Activated B cell treated with CpG ODN at 0.5 μM for 24 hours (primary cell): Measurements from ENCODE around the gene TMPRSS2. TPM values are rescaled to one million over a fixed set of nuclear protein-coding genes. Genes with fewer than 3 reads are reported as not detected.

Source experiments
- ATAC-seq: fragments of 200-7000 bp; cut with Tn5 transposase; one replicate; pipeline ENCODE4 v1.10.0; 2021; ENCODE audit warnings: low read depth, mild to moderate bottlenecking, moderate library complexity
- CTCF ChIA-PET: fragments of 350-600 bp; sonication (Branson Sonifier 250); formaldehyde crosslinking; loops from one replicate; lab custom pipeline; 2021; ENCODE audit warnings: antibody characterized with exemption; lab: Charles Lee
- POLR2A ChIA-PET: fragments of 350-600 bp; sonication (Branson Sonifier 250); formaldehyde crosslinking; loops from one replicate; lab custom pipeline; 2021; ENCODE audit warnings: antibody characterized with exemption; lab: Charles Lee
- DNase-seq: peaks from one replicate; pipeline ENCODE4 v3.0.0; 2022
- H3K27ac Mint-ChIP-seq: one replicate; pipeline ENCODE4 v1.8.0; 2020; ENCODE audit warnings: mixed read lengths
- H3K27me3 Mint-ChIP-seq: one replicate; pipeline ENCODE4 v1.8.0; 2021; ENCODE audit warnings: mixed read lengths
- H3K36me3 Mint-ChIP-seq: one replicate; pipeline ENCODE4 v1.8.0; 2021; ENCODE audit warnings: low read depth, mixed read lengths
- H3K4me1 Mint-ChIP-seq: one replicate; pipeline ENCODE4 v1.8.0; 2021; ENCODE audit warnings: mixed read lengths
- H3K4me3 Mint-ChIP-seq: one replicate; pipeline ENCODE4 v1.8.0; 2020; ENCODE audit warnings: mild to moderate bottlenecking, mixed read lengths
- H3K9me3 Mint-ChIP-seq: one replicate; pipeline ENCODE4 v1.8.0; 2020; ENCODE audit warnings: mixed read lengths
- CTCF ChIP-seq: fragments of 200-600 bp; IDR thresholded peaks from one replicate; pipeline ENCODE4 v1.8.0; 2022; ENCODE audit warnings: antibody characterized with exemption, mild to moderate bottlenecking
- intact Hi-C: fragments of 100-400 bp; cut with micrococcal nuclease; formaldehyde crosslinking; loops from one replicate; pipeline ENCODE4 v1.15.1; 2024
- total RNA-seq: library from RNA; stranded (reverse); gene quantifications from 2 replicates; pipeline ENCODE4 v1.2.3, GENCODE V29; 2022

TMPRSS2 gene
- total RNA-seq, 1 donor from 2014 or later, result not detected

- ChIA-PET CTCF (no interaction called here), POLR2A (no interaction called here)
- H3K27ac Mint-ChIP-seq, result no peak overlapping the region
- H3K4me3 Mint-ChIP-seq, result no peak overlapping the region
- no peak for ATAC-seq
- no peaks in the 10 kb centered on the region for H3K27me3 Mint-ChIP-seq
- TF ChIP-seq CTCF, result no peak
- H3K9me3 Mint-ChIP-seq, result no peaks in the 10 kb centered on the region
- peaks cover 95% of the 10 kb centered on the region for H3K36me3 Mint-ChIP-seq
- intact Hi-C loops, result no loop called here
- DNase-seq, result no peak
- H3K4me1 Mint-ChIP-seq, result peaks cover 4% of the 10 kb centered on the region
These were observed 60.6 kb downstream of the TMPRSS2 start for GRCh38 chr21:41447356-41447755.

GRCh38 chr21:41446586-41446985 lies 61.4 kb downstream of the TMPRSS2 start:
- no peak for TF ChIP-seq CTCF
- Mint-ChIP-seq H3K36me3 (peaks cover 95% of the 10 kb centered on the region), H3K4me1 (peaks cover 4% of the 10 kb centered on the region), H3K27ac (no peak overlapping the region), H3K4me3 (no peak overlapping the region), H3K9me3 (no peaks in the 10 kb centered on the region), H3K27me3 (no peaks in the 10 kb centered on the region)
- intact Hi-C loops, result no loop called here
- ChIA-PET CTCF (no interaction called here), POLR2A (no interaction called here)
- DNase-seq (no peak), ATAC-seq (no peak)

- intact Hi-C loops, result no loop called here
- H3K9me3 Mint-ChIP-seq, result no peaks in the 10 kb centered on the region
- H3K4me3 Mint-ChIP-seq, result no peak overlapping the region
- ATAC-seq (no peak), DNase-seq (no peak)
- H3K4me1 Mint-ChIP-seq, result no peaks in the 10 kb centered on the region
- H3K27me3 Mint-ChIP-seq, result no peaks in the 10 kb centered on the region
- ChIA-PET POLR2A (no interaction called here), CTCF (no interaction called here)
- TF ChIP-seq CTCF, result no peak
- H3K27ac Mint-ChIP-seq, result no peak overlapping the region
- H3K36me3 Mint-ChIP-seq, result peaks cover 97% of the 10 kb centered on the region
These were observed 62.5 kb downstream of the TMPRSS2 start for GRCh38 chr21:41445465-41445862.

GRCh38 chr21:41444703-41445464 lies 63.1 kb downstream of the TMPRSS2 start:
- H3K36me3 Mint-ChIP-seq, result peaks cover 97% of the 10 kb centered on the region
- POLR2A ChIA-PET, result no interaction called here

More at GRCh38 chr21:41444703-41445464, 63.1 kb downstream of the TMPRSS2 start:
- no peaks in the 10 kb centered on the region for H3K9me3 Mint-ChIP-seq
- TF ChIP-seq CTCF, result no peak
- H3K4me3 Mint-ChIP-seq, result no peak overlapping the region
- CTCF ChIA-PET, result no interaction called here
- no peak overlapping the region for H3K27ac Mint-ChIP-seq
- intact Hi-C loops, result no loop called here
- no peak for ATAC-seq
- H3K4me1 Mint-ChIP-seq, result no peaks in the 10 kb centered on the region
- H3K27me3 Mint-ChIP-seq, result no peaks in the 10 kb centered on the region
- DNase-seq, result no peak
